ACC112 (cell line): ENCODE results near the gene TRMT2A.

Experiments used
- H2AFZ ChIP-seq: fragments of 200-600 bp; sonication (generic); one replicate; pipeline ENCODE4 v1.6.0; 2017; ENCODE audit warnings: antibody characterized with exemption, low read length; ENCODE audit not compliant: unreplicated experiment
- H3K27ac ChIP-seq: fragments of 200-600 bp; sonication (generic); 2 replicates; pipeline ENCODE4 v1.5.1; 2014; ENCODE audit warnings: low read depth, mild to moderate bottlenecking, antibody characterized with exemption, low read length, moderate library complexity
- H3K27me3 ChIP-seq: fragments of 200-600 bp; sonication (generic); 2 replicates; pipeline ENCODE4 v1.6.1; 2014; ENCODE audit warnings: mild to moderate bottlenecking, antibody characterized with exemption, low read length, moderate library complexity, mixed read lengths; ENCODE audit not compliant: insufficient read depth
- H3K36me3 ChIP-seq: fragments of 200-600 bp; sonication (generic); 2 replicates; pipeline ENCODE4 v1.6.1; 2016; ENCODE audit warnings: mild to moderate bottlenecking, antibody characterized with exemption, low read length, moderate library complexity, mixed read lengths; ENCODE audit not compliant: insufficient read depth
- H3K4me1 ChIP-seq: fragments of 200-600 bp; sonication (generic); one replicate; pipeline ENCODE4 v1.6.1; 2016; ENCODE audit warnings: low read length, mixed read lengths; ENCODE audit not compliant: insufficient read depth, unreplicated experiment, control insufficient read depth
- H3K4me3 ChIP-seq: fragments of 200-600 bp; sonication (generic); 2 replicates; pipeline ENCODE4 v1.5.1; 2014; ENCODE audit warnings: mild to moderate bottlenecking, low read depth, low read length
- H3K79me2 ChIP-seq: fragments of 200-600 bp; sonication (generic); one replicate; pipeline ENCODE4 v1.6.0; 2016; ENCODE audit warnings: low read length; ENCODE audit not compliant: control insufficient read depth, unreplicated experiment, insufficient read depth

Gene TRMT2A

DNA sequence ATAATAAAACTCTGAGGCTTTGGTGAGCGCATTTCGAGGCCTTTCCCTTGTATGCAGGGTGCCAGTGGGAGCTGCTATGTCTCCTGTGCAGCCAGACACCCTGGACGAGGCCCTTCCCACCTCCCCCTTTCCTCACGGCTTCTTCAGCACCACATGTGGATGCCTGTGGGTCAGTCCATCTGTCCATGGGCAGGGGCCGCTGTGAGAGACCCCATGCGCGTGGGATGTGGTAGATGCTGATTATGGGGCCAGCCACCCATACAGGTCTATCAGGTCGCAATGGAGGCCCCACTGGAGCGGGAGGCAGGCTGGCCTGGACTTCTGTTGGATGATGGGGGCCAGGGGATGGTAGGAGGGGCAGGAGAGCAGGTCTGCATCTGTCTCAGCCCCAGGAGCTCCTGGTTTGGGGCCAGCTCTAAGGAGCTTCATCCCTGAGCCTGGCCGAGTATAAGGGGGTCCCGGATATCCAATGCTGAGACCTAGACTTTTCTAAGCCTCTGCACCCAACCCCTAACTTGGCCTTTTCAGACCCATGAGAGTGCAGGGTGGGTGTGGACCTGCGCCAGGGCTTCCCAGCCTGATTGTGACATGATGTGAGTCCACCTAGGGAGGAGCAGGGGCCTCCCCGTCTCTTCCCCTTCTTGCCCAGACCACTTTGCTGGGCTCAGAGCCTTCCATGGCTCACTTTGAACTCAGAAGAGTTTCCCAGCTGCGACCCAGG is 51.0 kb downstream of the TRMT2A start:
- no peaks in the 10 kb centered on the region for H3K4me1 ChIP-seq
- H3K4me3 ChIP-seq = no peak overlapping the region
- H3K36me3 ChIP-seq = no peaks in the 10 kb centered on the region
- no peaks in the 10 kb centered on the region for H3K79me2 ChIP-seq
- H3K27ac ChIP-seq = no peak overlapping the region
- no peaks in the 10 kb centered on the region for H3K27me3 ChIP-seq
- no peak overlapping the region for H2AFZ ChIP-seq

DNA sequence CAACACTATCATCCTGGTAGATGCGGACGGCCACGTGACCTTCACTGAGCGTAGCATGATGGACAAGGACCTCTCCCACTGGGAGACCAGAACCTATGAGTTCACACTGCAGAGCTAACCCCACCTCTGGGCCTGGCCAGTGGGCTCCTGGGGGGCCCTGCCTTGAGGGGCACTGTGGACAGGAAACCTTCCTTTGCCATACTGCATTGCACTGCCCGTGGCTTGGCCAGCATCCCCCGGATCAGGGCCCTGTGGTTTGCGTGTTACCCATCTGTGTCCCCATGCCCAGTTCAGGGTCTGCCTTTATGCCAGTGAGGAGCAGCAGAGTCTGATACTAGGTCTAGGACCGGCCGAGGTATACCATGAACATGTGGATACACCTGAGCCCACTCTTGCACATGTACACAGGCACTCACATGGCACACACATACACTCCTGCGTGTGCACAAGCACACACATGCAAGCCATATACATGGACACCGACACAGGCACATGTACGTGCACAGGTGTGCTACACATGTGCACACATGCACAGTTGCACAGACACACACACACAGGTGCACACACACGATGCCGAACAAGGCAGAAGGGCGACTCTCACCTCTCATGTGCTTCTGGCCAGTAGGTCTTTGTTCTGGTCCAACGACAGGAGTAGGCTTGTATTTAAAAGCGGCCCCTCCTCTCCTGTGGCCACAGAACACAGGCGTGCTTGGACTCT is 52.3 kb downstream of the TRMT2A start:
- H3K4me1 ChIP-seq = no peaks in the 10 kb centered on the region
- no peaks in the 10 kb centered on the region for H3K36me3 ChIP-seq
- no peak overlapping the region for H2AFZ ChIP-seq
- H3K27me3 ChIP-seq = no peaks in the 10 kb centered on the region
- no peaks in the 10 kb centered on the region for H3K79me2 ChIP-seq
- H3K27ac ChIP-seq = no peak overlapping the region
- H3K4me3 ChIP-seq = no peak overlapping the region

GRCh38 chr22:20064140-20064480 is 52.9 kb downstream of the TRMT2A start:
- Histone ChIP-seq H3K4me3 (no peak overlapping the region), H3K36me3 (no peaks in the 10 kb centered on the region), H3K27me3 (no peaks in the 10 kb centered on the region), H3K27ac (no peak overlapping the region), H3K79me2 (no peaks in the 10 kb centered on the region), H2AFZ (no peak overlapping the region), H3K4me1 (no peaks in the 10 kb centered on the region)

- no peak overlapping the region for H2AFZ ChIP-seq
- no peaks in the 10 kb centered on the region for H3K27me3 ChIP-seq
- no peaks in the 10 kb centered on the region for H3K79me2 ChIP-seq
- H3K36me3 ChIP-seq = no peaks in the 10 kb centered on the region
- H3K27ac ChIP-seq = no peak overlapping the region
- H3K4me1 ChIP-seq = no peaks in the 10 kb centered on the region
- no peak overlapping the region for H3K4me3 ChIP-seq
Observed at GRCh38 chr22:20063271-20064139, 53.5 kb downstream of the TRMT2A start.

- Histone ChIP-seq H3K27ac (no peak overlapping the region), H3K36me3 (no peaks in the 10 kb centered on the region), H3K4me1 (no peaks in the 10 kb centered on the region), H3K79me2 (no peaks in the 10 kb centered on the region), H3K27me3 (no peaks in the 10 kb centered on the region), H3K4me3 (no peak overlapping the region), H2AFZ (no peak overlapping the region)
Observed at GRCh38 chr22:20062766-20063083, 54.3 kb downstream of the TRMT2A start.

DNA sequence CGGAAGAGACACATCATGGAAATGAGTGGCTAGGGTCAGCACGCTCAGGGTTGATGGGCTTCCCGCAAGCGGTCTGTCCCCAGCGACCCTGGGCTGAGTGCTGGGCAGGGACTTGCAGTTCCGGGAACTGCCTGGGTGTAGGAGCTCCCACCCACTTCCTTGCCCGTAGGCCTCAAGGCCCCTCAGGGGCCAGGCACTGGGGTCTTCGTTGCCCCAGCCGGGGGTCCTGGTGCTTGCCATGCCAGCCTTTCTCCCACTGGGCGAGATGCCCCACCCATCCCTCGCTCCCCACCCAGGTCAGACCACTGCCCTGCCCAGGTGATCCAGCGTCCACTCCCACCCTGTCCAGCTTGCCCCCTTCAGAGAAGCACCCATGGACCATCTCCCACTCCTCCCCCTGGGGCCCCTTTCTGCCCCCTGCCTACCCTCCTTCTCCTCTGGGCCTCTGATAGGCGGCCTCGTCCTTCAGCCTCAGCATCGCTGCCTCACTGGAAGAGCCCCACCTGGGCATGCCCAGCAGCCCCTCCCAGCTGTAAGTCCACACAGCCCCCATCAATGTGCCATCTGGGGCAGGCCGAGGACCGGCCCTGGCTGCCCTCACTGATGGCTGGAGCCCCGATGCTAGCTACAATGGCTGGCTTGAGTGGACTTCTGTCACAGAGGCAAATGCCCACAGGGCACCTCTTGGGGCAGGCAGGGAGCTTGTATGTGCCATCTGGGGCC is 54.8 kb downstream of the TRMT2A start:
- Histone ChIP-seq H2AFZ (no peak overlapping the region), H3K4me1 (no peaks in the 10 kb centered on the region), H3K27me3 (no peaks in the 10 kb centered on the region), H3K27ac (no peak overlapping the region), H3K36me3 (no peaks in the 10 kb centered on the region), H3K79me2 (no peaks in the 10 kb centered on the region), H3K4me3 (no peak overlapping the region)
